ENCODE data around the gene CREB3L2. TPM values are rescaled to one million over a fixed set of nuclear protein-coding genes. Genes with fewer than 3 reads are reported as not detected.

Gene CREB3L2
- total and polyA plus RNA-seq, 10 of the 15 experiments (the other 5 are each of a cell fraction or from before 2014, with no cell fraction given): 6.4 to 67.1 (median 26.2) TPM

DNA sequence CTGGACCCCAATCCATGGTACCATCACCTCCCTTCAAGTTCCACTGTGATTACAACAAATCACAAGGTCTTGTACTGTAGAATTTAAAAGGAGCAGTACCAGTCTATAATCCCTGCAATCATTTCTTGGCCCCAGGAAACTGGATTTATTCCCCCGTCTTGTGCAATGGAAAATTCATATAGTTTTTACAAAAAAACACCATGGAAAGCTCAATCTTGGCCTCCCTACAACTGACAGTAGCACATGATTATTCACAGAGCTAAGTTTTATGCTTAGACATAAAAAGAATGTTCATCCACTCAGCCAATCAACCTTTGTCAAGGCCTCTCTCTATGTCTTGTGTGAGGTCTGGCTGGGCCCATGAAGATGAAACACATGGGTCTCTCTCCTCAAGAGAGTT, 165.3 kb downstream of the CREB3L2 start:
- H3K4me2 ChIP-seq (ENCODE audit: control insufficient read depth, insufficient read depth): no peak overlapping the region
- no peak overlapping the region for H3K4me3 ChIP-seq
- ChIA-PET SMC1A (ENCODE audit: uncharacterized antibody, unreplicated experiment) (interaction anchor here (0.7 to 13.7 kb wide), 20 partner anchors 11 to 220 kb away, joined by 3 to 281 read pairs (median 4); no protein-coding TSS in a partner anchor), POLR2A (interaction anchor here (0.7 to 4.8 kb wide), 5 partner anchors 11 to 111 kb away, joined by 3 to 24 read pairs (median 4); partner anchors contain the start of gene DGKI), CTCF (interaction anchor here (0.9 to 3.2 kb wide), 12 partner anchors 8 to 180 kb away, joined by 3 to 17 read pairs (median 4); partner anchors contain the start of gene DGKI), RAD21 (ENCODE audit: unreplicated experiment) (interaction anchor here (0.7 to 7.6 kb wide), 8 partner anchors 8 to 169 kb away, joined by 3 to 109 read pairs (median 5); no protein-coding TSS in a partner anchor)
- ATAC-seq (no peak), DNase-seq (ENCODE audit: low read depth, low spot score) (no peak), FAIRE-seq (no peak)
- no peaks in the 10 kb centered on the region for H3K4me1 ChIP-seq (ENCODE audit: control insufficient read depth, insufficient read depth, low read length)
- H3K9me3 ChIP-seq (replicated peaks; ENCODE audit: control insufficient read depth, insufficient read depth, low read length): peaks cover 10% of the 10 kb centered on the region
- H3K27ac ChIP-seq (ENCODE audit: control insufficient read depth, insufficient read depth): no peak overlapping the region
- H3K9ac ChIP-seq (ENCODE audit: control insufficient read depth, insufficient read depth, low read length): no peak overlapping the region
- intact Hi-C loops (cut with micrococcal nuclease; ENCODE audit: unreplicated experiment): no loop called here
- no TSS peak for BruUV-seq (replicated peaks)
- H3K27me3 ChIP-seq (replicated peaks in 1 of 2; ENCODE audit: control insufficient read depth in 2 of 2, insufficient read depth in 2 of 2, low read length in 1 of 2): no peaks in the 10 kb centered on the region
- in situ Hi-C loops (cut with MboI): no loop called here
- no peaks in the 10 kb centered on the region for H3K36me3 ChIP-seq (ENCODE audit: control insufficient read depth in 2 of 2, insufficient read depth in 2 of 2, low read length in 1 of 2)
- WGBS (ENCODE audit: insufficient coverage, insufficient replicate concordance, low lambda C conversion rate, missing lambda C conversion rate): 100% methylated on average over 1 of the region's 1 CpG
- no peaks in the 10 kb centered on the region for H4K20me1 ChIP-seq (ENCODE audit: control insufficient read depth, insufficient read depth)
- no peak overlapping the region for H2AFZ ChIP-seq (ENCODE audit: control insufficient read depth, low read depth, low read length)
- H3K79me2 ChIP-seq (ENCODE audit: control insufficient read depth, insufficient read depth, low read length): no peaks in the 10 kb centered on the region
- TF ChIP-seq POLR2A (IDR thresholded peaks at IDR 0.05; ENCODE audit: low read depth, low read length) (no peak), IRF4 (IDR thresholded peaks at IDR 0.05; ENCODE audit: low read depth, low read length) (no peak), PBX3 (IDR thresholded peaks at IDR 0.05; ENCODE audit: insufficient replicate concordance, low read depth, low read length) (no peak), NBN (IDR thresholded peaks at IDR 0.05) (no peak), CREM (IDR thresholded peaks at IDR 0.05; ENCODE audit: low read depth) (no peak), ASH2L (IDR thresholded peaks at IDR 0.05; ENCODE audit: borderline replicate concordance, low read depth) (no peak), RELA (IDR thresholded peaks at IDR 0.05; ENCODE audit: borderline replicate concordance, partially characterized antibody) (no peak), NFIC (IDR thresholded peaks at IDR 0.05; ENCODE audit: low read depth, low read length) (no peak), NFXL1 (IDR thresholded peaks at IDR 0.05; ENCODE audit: borderline replicate concordance) (no peak), KLF5 (IDR thresholded peaks at IDR 0.05; ENCODE audit: partially characterized antibody) (no peak), NFYB (IDR thresholded peaks at IDR 0.05; ENCODE audit: insufficient read depth, low read depth, low read length) (no peak), CHD4 (IDR thresholded peaks at IDR 0.05) (no peak)
- TF ChIP-seq, protein P1, sequence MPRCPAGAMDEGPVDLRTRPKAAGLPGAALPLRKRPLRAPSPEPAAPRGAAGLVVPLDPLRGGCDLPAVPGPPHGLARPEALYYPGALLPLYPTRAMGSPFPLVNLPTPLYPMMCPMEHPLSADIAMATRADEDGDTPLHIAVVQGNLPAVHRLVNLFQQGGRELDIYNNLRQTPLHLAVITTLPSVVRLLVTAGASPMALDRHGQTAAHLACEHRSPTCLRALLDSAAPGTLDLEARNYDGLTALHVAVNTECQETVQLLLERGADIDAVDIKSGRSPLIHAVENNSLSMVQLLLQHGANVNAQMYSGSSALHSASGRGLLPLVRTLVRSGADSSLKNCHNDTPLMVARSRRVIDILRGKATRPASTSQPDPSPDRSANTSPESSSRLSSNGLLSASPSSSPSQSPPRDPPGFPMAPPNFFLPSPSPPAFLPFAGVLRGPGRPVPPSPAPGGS (IDR thresholded peaks at IDR 0.05; ENCODE audit: borderline replicate concordance, insufficient read depth, low read depth, low read length, poor library complexity, severe bottlenecking): no peak
- TF ChIP-seq, protein P2, sequence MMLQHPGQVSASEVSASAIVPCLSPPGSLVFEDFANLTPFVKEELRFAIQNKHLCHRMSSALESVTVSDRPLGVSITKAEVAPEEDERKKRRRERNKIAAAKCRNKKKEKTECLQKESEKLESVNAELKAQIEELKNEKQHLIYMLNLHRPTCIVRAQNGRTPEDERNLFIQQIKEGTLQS (IDR thresholded peaks at IDR 0.05; ENCODE audit: borderline replicate concordance, extremely low read depth, low read depth, low read length): no peak
- TF ChIP-seq, protein P3, sequence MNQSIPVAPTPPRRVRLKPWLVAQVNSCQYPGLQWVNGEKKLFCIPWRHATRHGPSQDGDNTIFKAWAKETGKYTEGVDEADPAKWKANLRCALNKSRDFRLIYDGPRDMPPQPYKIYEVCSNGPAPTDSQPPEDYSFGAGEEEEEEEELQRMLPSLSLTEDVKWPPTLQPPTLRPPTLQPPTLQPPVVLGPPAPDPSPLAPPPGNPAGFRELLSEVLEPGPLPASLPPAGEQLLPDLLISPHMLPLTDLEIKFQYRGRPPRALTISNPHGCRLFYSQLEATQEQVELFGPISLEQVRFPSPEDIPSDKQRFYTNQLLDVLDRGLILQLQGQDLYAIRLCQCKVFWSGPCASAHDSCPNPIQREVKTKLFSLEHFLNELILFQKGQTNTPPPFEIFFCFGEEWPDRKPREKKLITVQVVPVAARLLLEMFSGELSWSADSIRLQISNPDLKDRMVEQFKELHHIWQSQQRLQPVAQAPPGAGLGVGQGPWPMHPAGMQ (IDR thresholded peaks at IDR 0.05; ENCODE audit: borderline replicate concordance): no peak
- TF ChIP-seq, protein P4, sequence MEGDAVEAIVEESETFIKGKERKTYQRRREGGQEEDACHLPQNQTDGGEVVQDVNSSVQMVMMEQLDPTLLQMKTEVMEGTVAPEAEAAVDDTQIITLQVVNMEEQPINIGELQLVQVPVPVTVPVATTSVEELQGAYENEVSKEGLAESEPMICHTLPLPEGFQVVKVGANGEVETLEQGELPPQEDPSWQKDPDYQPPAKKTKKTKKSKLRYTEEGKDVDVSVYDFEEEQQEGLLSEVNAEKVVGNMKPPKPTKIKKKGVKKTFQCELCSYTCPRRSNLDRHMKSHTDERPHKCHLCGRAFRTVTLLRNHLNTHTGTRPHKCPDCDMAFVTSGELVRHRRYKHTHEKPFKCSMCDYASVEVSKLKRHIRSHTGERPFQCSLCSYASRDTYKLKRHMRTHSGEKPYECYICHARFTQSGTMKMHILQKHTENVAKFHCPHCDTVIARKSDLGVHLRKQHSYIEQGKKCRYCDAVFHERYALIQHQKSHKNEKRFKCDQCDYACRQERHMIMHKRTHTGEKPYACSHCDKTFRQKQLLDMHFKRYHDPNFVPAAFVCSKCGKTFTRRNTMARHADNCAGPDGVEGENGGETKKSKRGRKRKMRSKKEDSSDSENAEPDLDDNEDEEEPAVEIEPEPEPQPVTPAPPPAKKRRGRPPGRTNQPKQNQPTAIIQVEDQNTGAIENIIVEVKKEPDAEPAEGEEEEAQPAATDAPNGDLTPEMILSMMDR (IDR thresholded peaks at IDR 0.05 in 2 of 3, conservative IDR thresholded peaks at IDR 0.05 in 1 of 3; ENCODE audit: control insufficient read depth in 2 of 3, extremely low read depth in 1 of 3, insufficient read depth in 1 of 3, low read depth in 3 of 3, low read length in 3 of 3): no peak
- TF ChIP-seq, protein P5, sequence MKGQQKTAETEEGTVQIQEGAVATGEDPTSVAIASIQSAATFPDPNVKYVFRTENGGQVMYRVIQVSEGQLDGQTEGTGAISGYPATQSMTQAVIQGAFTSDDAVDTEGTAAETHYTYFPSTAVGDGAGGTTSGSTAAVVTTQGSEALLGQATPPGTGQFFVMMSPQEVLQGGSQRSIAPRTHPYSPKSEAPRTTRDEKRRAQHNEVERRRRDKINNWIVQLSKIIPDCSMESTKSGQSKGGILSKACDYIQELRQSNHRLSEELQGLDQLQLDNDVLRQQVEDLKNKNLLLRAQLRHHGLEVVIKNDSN (IDR thresholded peaks at IDR 0.05; ENCODE audit: borderline replicate concordance, extremely low read length, insufficient read depth, low read depth, low read length): no peak

Measured in GM12878 (cell line).